DOHH2 (cell line): ENCODE results near the gene PASK.

Experiments used
- CTCF ChIP-seq: fragments of 200-600 bp; sonication (generic); IDR thresholded peaks from one replicate; pipeline ENCODE4 v1.5.1; 2014; ENCODE audit warnings: antibody characterized with exemption, mild to moderate bottlenecking, low read depth, low read length; ENCODE audit not compliant: poor library complexity, severe bottlenecking
- EZH2phosphoT487 ChIP-seq: fragments of 200-600 bp; sonication (generic); IDR thresholded peaks from 2 replicates; pipeline ENCODE4 v1.6.1; 2017; ENCODE audit warnings: borderline replicate concordance, mild to moderate bottlenecking, antibody characterized with exemption, low read length, moderate library complexity, mixed read lengths

DNA sequence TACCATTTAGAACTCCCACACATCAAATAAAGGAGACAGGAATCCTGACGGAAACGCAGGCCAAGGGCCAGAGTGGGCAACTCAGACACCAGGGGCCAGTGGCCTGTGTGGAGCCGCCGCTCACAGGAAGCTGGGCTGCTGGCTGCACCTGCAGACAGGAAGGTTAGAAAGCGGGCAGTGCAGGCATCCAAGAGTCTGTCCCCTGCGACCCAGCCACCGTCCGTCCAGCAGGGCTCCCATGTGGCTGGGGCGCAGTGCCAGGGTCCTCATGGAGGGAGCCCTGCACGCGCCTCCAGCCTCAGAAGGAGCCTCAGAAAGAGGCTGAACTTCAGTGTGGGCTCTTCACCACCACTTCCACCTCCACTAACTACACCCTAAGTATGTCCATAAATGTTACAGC is 36.7 kb upstream of the PASK start:
- no peak for TF ChIP-seq CTCF
- no peak for TF ChIP-seq EZH2phosphoT487
